Measurements from ENCODE around the gene PTPRK.

Gene PTPRK

DNA sequence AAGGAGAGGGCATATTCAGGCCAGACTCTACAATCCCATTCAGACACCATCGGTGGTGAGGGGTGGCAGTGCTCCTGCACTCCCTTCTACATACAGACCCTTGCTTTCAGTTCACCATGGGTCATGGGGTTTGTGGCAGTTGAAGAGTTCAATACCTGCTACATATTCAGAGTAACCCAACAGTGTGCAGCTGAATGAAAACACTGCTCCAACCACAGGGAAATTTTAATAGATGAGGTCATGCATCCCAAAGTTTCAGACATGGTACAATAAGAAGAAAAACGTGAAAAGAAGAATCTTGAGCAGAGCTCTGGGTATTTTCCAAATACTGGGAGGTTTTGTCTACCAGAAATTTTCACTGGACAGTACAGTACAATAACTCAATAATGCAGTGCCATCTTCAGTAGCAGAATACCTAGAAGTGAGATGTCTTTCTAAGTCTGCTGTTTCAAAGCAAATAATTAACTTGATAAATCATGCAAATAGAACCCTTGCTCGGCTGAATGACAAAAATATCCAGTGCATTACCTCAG is 162.1 kb downstream of the PTPRK start:
- Histone ChIP-seq H3K4me3 (ENCODE audit: insufficient read depth, low read depth, low read length) (no peak overlapping the region), H3K9me3 (ENCODE audit: control insufficient read depth, low read length) (no peaks in the 10 kb centered on the region), H3K27ac (ENCODE audit: insufficient read depth, low read depth, low read length, poor library complexity, severe bottlenecking) (no peak overlapping the region), H3K4me1 (ENCODE audit: control insufficient read depth, insufficient read depth, low read length) (no peaks in the 10 kb centered on the region), H3K36me3 (ENCODE audit: control insufficient read depth, insufficient read depth, low read length) (no peaks in the 10 kb centered on the region), H3K27me3 (ENCODE audit: control insufficient read depth, insufficient read depth, low read length, poor library complexity, severe bottlenecking) (no peaks in the 10 kb centered on the region)
- 58 to 62% methylated on average over 3 of the region's 3 CpGs for WGBS, 2 experiments

DNA sequence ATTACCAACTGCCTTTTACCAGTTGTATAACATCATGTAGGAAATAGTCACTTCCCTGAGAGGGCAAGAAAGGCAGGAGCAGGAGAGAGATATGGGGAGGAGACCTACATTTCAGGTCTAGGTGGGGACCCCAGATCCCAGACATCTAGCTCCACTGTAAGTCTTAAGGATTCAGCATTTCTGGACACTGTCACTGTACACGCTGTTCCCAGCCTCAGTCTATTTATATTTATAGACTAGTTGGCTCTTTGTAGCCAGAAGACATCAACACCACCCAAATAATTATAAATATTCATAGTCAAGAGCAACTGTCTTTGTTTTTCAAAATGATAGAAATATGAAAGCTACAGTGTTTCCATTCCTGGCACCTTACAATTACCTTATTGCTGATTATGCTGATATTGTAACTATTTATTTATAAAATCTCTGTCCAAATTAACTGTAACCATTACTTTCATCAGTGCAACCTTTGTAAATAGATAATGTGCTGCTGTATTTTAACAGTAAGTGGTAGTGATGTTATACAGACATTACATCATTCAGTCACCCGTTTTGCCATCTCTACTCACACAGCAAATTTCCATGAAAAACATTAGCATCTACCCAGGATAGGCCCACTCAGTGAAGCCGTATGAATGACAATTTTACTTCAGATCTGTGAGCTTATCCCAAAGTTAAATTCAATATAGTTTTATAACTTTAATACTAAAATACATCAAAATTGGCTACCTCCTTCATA is 162.8 kb downstream of the PTPRK start:
- no peaks in the 10 kb centered on the region for H3K36me3 ChIP-seq (ENCODE audit: control insufficient read depth, insufficient read depth, low read length)
- H3K9me3 ChIP-seq (ENCODE audit: control insufficient read depth, low read length) = no peaks in the 10 kb centered on the region
- H3K4me3 ChIP-seq (ENCODE audit: insufficient read depth, low read depth, low read length) = no peak overlapping the region
- H3K4me1 ChIP-seq (ENCODE audit: control insufficient read depth, insufficient read depth, low read length) = no peaks in the 10 kb centered on the region
- WGBS, 2 experiments = 86 to 93% methylated on average over 1 to 3 of the region's 3 CpGs
- no peaks in the 10 kb centered on the region for H3K27me3 ChIP-seq (ENCODE audit: control insufficient read depth, insufficient read depth, low read length, poor library complexity, severe bottlenecking)
- no peak overlapping the region for H3K27ac ChIP-seq (ENCODE audit: insufficient read depth, low read depth, low read length, poor library complexity, severe bottlenecking)

DNA sequence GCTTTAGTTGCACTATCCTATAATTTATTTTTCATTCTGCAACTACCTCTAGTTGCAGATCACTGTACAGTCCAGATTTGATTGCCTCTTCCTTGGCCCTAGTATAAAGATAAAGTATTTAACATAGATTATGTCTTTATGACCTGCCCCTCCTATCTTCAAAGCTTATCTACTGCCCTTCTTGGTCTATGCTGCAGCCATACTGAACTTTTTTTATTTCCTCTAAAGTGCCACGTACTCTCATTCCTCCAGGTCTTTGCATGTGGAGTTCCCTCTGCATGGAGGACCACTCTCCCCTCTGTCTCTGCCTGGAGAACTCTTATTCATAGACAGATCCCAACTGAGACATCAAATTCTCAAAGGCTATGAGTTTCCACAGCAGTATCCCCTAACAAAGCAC is 168.0 kb downstream of the PTPRK start:
- H3K9me3 ChIP-seq (ENCODE audit: control insufficient read depth, low read length) = no peaks in the 10 kb centered on the region
- H3K36me3 ChIP-seq (ENCODE audit: control insufficient read depth, insufficient read depth, low read length) = no peaks in the 10 kb centered on the region
- no peak overlapping the region for H3K27ac ChIP-seq (ENCODE audit: insufficient read depth, low read depth, low read length, poor library complexity, severe bottlenecking)
- H3K4me1 ChIP-seq (ENCODE audit: control insufficient read depth, insufficient read depth, low read length) = no peaks in the 10 kb centered on the region
- 91 to 93% methylated on average over 1 of the region's 1 CpG for WGBS, 2 experiments
- no peak overlapping the region for H3K4me3 ChIP-seq (ENCODE audit: insufficient read depth, low read depth, low read length)
- H3K27me3 ChIP-seq (ENCODE audit: control insufficient read depth, insufficient read depth, low read length, poor library complexity, severe bottlenecking) = no peaks in the 10 kb centered on the region

DNA sequence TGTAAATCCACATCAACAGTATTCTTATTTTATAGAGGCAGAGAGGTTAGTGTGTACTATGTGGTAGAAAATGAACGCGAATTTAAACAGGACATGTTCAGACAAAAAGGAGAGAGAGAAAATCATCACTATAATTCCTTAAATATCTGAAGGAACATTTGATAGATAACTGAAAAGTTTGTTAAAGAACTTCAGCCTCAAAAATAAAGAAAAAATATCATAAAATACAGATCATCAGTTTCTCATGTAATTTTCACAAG is 169.2 kb downstream of the PTPRK start:
- WGBS, 2 experiments = no CpG with 5 or more reads among the region's 2 CpGs
- H3K27ac ChIP-seq (ENCODE audit: insufficient read depth, low read depth, low read length, poor library complexity, severe bottlenecking) = no peak overlapping the region

DNA sequence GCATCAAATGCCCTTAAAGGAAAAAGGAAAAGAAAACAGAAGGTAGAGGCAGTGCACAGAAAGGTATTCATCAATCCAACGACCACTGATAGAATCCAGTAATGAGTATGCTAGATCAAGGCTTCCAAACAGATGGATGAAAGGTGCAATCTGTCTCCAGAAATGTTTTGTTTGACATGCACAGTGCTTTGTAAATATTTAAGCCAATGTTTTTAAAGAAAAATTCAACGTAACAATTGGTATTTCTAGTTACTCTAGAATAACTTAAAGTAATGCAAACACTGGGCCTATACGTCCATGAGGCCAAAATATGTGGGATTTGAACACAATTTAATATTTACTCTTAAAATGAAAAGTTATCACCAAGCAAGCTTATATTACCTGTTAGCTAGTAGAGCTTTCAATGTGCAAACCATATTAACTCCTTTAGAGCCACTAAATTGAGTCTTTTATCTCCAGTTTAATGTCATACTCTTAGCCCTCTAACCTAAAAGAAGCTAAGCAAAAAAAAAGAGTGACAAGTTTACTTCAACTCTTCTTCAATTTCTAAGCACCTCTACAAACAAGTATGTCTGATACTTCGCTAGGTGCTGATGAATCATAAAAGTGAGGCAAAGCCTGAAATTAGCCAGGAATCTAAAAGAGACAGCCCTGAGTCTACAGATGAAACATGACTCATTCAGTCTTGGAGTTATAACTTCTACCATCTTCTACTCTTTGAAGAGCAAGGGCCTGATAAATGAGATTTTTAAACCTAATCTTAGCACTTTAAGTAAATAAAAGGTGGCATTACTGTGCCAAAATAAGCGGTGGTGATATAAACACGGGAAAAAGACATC is 169.8 kb downstream of the PTPRK start:
- no peaks in the 10 kb centered on the region for H3K4me1 ChIP-seq (ENCODE audit: control insufficient read depth, insufficient read depth, low read length)
- H3K27ac ChIP-seq (ENCODE audit: insufficient read depth, low read depth, low read length, poor library complexity, severe bottlenecking) = no peak overlapping the region
- no peaks in the 10 kb centered on the region for H3K36me3 ChIP-seq (ENCODE audit: control insufficient read depth, insufficient read depth, low read length)
- no peaks in the 10 kb centered on the region for H3K27me3 ChIP-seq (ENCODE audit: control insufficient read depth, insufficient read depth, low read length, poor library complexity, severe bottlenecking)
- no peaks in the 10 kb centered on the region for H3K9me3 ChIP-seq (ENCODE audit: control insufficient read depth, low read length)
- no peak overlapping the region for H3K4me3 ChIP-seq (ENCODE audit: insufficient read depth, low read depth, low read length)
- WGBS, 2 experiments = 86 to 98% methylated on average over 2 to 6 of the region's 6 CpGs

More for the DNA sequence above, 169.2 kb downstream of the PTPRK start:
- Histone ChIP-seq H3K4me1 (ENCODE audit: control insufficient read depth, insufficient read depth, low read length) (no peaks in the 10 kb centered on the region), H3K4me3 (ENCODE audit: insufficient read depth, low read depth, low read length) (no peak overlapping the region), H3K9me3 (ENCODE audit: control insufficient read depth, low read length) (no peaks in the 10 kb centered on the region), H3K36me3 (ENCODE audit: control insufficient read depth, insufficient read depth, low read length) (no peaks in the 10 kb centered on the region), H3K27me3 (ENCODE audit: control insufficient read depth, insufficient read depth, low read length, poor library complexity, severe bottlenecking) (no peaks in the 10 kb centered on the region)

DNA sequence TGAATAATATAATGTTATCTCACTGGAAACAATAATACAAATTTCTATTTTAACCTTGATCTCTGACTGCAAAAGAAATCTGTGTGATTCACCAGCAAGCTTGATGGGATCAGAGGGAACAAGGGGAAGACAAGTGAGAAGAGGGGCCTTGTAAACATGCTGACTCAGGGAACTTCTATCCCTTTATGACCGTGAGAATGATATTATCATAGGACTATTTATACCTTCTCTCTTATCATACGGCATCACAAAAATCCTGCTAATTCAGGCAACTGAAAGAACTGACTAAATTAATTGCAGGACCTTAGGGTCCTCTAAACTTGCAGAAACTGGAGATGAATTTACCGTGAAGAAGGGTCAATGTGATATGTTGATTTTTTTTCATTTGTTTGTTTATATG is 173.3 kb downstream of the PTPRK start:
- no peak overlapping the region for H3K4me3 ChIP-seq (ENCODE audit: insufficient read depth, low read depth, low read length)

DNA sequence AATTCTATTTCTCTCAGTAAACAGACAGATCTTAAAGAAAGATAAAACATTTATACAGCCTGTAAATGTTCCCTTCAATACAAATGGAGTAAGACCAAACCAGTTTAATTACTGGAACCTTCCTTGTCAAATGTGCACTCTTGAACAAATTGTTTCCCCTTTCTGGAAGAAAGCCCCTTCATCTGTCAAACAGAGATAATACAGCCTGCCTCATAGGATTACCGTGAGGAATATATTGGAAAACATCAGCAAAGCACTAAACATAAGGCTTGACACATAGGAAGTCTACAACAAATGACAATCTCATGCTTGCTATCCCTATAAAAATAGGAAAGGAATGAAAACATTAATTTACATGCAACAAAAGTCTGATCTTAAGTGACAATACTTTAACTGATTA is 173.8 kb downstream of the PTPRK start:
- no peak overlapping the region for H3K4me3 ChIP-seq (ENCODE audit: insufficient read depth, low read depth, low read length)

More for the DNA sequence above, 173.3 kb downstream of the PTPRK start:
- 93 to 96% methylated on average over 3 of the region's 3 CpGs for WGBS, 2 experiments
- no peak overlapping the region for H3K27ac ChIP-seq (ENCODE audit: insufficient read depth, low read depth, low read length, poor library complexity, severe bottlenecking)
- H3K4me1 ChIP-seq (ENCODE audit: control insufficient read depth, insufficient read depth, low read length) = no peaks in the 10 kb centered on the region
- no peaks in the 10 kb centered on the region for H3K36me3 ChIP-seq (ENCODE audit: control insufficient read depth, insufficient read depth, low read length)
- H3K27me3 ChIP-seq (ENCODE audit: control insufficient read depth, insufficient read depth, low read length, poor library complexity, severe bottlenecking) = no peaks in the 10 kb centered on the region
- no peaks in the 10 kb centered on the region for H3K9me3 ChIP-seq (ENCODE audit: control insufficient read depth, low read length)

DNA sequence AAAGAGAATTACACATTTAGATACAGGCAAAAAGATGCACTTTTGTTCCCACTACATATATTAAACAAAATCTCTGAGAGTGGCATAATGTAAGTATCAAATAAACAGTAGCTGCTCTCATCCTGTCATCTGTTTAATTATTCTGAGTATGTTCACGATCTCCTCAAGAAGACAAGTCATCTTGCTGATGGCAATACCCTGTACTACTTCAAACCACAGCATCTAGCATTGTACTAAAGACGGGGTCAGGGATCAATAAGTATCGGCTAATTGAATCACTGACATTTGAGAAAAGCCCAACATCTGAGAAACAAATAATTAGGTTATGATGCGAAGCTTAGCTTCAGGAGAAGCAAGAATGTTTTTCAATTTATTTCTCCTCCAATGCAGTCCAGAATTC is 175.1 kb downstream of the PTPRK start:
- no peaks in the 10 kb centered on the region for H3K36me3 ChIP-seq (ENCODE audit: control insufficient read depth, insufficient read depth, low read length)
- no peak overlapping the region for H3K27ac ChIP-seq (ENCODE audit: insufficient read depth, low read depth, low read length, poor library complexity, severe bottlenecking)
- no peaks in the 10 kb centered on the region for H3K4me1 ChIP-seq (ENCODE audit: control insufficient read depth, insufficient read depth, low read length)
- H3K9me3 ChIP-seq (ENCODE audit: control insufficient read depth, low read length) = no peaks in the 10 kb centered on the region
- H3K27me3 ChIP-seq (ENCODE audit: control insufficient read depth, insufficient read depth, low read length, poor library complexity, severe bottlenecking) = no peaks in the 10 kb centered on the region
- 92 to 97% methylated on average over 3 to 4 of the region's 4 CpGs for WGBS, 2 experiments
- H3K4me3 ChIP-seq (ENCODE audit: insufficient read depth, low read depth, low read length) = no peak overlapping the region

More for the DNA sequence above, 173.8 kb downstream of the PTPRK start:
- 91 to 100% methylated on average over 1 of the region's 1 CpG for WGBS, 2 experiments
- Histone ChIP-seq H3K9me3 (ENCODE audit: control insufficient read depth, low read length) (no peaks in the 10 kb centered on the region), H3K27ac (ENCODE audit: insufficient read depth, low read depth, low read length, poor library complexity, severe bottlenecking) (no peak overlapping the region), H3K36me3 (ENCODE audit: control insufficient read depth, insufficient read depth, low read length) (no peaks in the 10 kb centered on the region), H3K27me3 (ENCODE audit: control insufficient read depth, insufficient read depth, low read length, poor library complexity, severe bottlenecking) (no peaks in the 10 kb centered on the region), H3K4me1 (ENCODE audit: control insufficient read depth, insufficient read depth, low read length) (no peaks in the 10 kb centered on the region)

DNA sequence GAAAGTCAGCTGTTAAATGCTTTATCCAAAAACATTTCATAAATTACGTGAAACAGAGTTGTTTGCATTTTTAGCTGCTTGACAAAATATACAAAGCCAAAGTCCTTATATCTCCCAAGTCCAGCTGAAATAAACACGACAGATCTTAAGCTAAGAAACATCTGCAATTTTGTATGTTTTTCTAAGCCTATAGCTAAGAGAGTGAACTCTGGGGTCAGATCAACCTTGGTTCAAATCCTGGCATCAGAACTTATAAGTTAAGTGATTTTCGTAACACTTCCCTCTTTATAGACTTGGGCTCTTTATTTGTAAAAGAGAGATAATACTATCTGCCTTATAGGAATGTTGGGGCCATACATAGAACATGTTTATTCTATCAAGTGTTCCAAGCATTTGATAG is 176.7 kb downstream of the PTPRK start:
- 97% methylated on average over 3 of the region's 3 CpGs for WGBS, 2 experiments
- Histone ChIP-seq H3K27ac (ENCODE audit: insufficient read depth, low read depth, low read length, poor library complexity, severe bottlenecking) (no peak overlapping the region), H3K27me3 (ENCODE audit: control insufficient read depth, insufficient read depth, low read length, poor library complexity, severe bottlenecking) (no peaks in the 10 kb centered on the region), H3K9me3 (ENCODE audit: control insufficient read depth, low read length) (no peaks in the 10 kb centered on the region), H3K4me1 (ENCODE audit: control insufficient read depth, insufficient read depth, low read length) (no peaks in the 10 kb centered on the region), H3K4me3 (ENCODE audit: insufficient read depth, low read depth, low read length) (no peak overlapping the region), H3K36me3 (ENCODE audit: control insufficient read depth, insufficient read depth, low read length) (no peaks in the 10 kb centered on the region)

DNA sequence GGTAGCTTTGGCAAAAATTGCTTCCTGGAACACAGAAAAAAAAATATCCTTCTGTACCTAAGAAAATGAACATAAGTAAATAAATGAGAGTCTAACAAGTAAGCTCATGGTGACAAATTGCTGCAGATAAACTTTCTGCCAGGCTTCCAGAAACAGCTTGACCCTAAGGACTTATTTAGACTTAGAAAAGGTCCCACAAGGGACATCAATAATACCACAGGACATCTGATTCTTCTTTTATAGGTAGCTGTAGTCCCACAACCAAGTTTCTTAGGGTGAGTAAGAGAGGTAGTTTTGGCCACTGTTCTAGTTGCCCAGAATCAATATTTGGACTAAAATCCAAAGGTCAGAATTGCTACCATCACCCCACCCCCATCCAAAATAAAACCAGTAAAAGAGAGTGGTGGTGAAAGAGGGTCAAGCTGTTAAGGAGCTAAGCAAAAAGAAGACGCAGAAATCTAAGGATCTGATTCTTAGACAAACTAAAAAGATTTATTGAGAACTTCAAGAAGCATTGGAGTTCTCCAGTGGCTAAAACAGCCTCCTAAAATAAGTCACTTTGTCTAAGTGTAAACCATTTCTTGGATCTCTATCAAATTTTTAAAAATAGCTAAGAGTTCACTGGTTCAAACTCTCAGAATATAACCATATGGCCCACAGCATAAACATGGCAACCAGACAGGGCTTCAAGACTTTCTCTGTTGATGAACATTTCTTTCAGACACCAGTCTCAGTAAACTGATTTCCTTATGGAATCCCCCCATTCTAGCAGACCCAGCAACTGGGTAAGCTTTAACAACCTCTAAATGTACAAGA is 180.6 kb downstream of the PTPRK start:
- no peaks in the 10 kb centered on the region for H3K4me1 ChIP-seq (ENCODE audit: control insufficient read depth, insufficient read depth, low read length)
- WGBS, 2 experiments = 92 to 100% methylated on average over 1 of the region's 1 CpG
- H3K36me3 ChIP-seq (ENCODE audit: control insufficient read depth, insufficient read depth, low read length) = no peaks in the 10 kb centered on the region
- H3K4me3 ChIP-seq (ENCODE audit: insufficient read depth, low read depth, low read length) = no peak overlapping the region
- no peaks in the 10 kb centered on the region for H3K9me3 ChIP-seq (ENCODE audit: control insufficient read depth, low read length)
- no peak overlapping the region for H3K27ac ChIP-seq (ENCODE audit: insufficient read depth, low read depth, low read length, poor library complexity, severe bottlenecking)
- no peaks in the 10 kb centered on the region for H3K27me3 ChIP-seq (ENCODE audit: control insufficient read depth, insufficient read depth, low read length, poor library complexity, severe bottlenecking)
